ENCODE results near the gene DNAJC11.

The DNAJC11 gene

GRCh38 chr1:6599141-6599975 is 102.3 kb downstream of the DNAJC11 start:
- peak; percentile 48 for DNase-seq (ENCODE audit: low read depth)

- no peak for DNase-seq (ENCODE audit: low read depth)
Measured at GRCh38 chr1:6597777-6598131, 103.9 kb downstream of the DNAJC11 start.

- DNase-seq (ENCODE audit: low read depth), result no peak
Measured at GRCh38 chr1:6596886-6597776, 104.5 kb downstream of the DNAJC11 start.

- DNase-seq (ENCODE audit: low read depth), result no peak
Measured at GRCh38 chr1:6596351-6596750, 105.3 kb downstream of the DNAJC11 start.

- DNase-seq (ENCODE audit: low read depth), result no peak
Measured at GRCh38 chr1:6594977-6595740, 106.5 kb downstream of the DNAJC11 start.

GRCh38 chr1:6593810-6594209 is 107.8 kb downstream of the DNAJC11 start:
- DNase-seq (ENCODE audit: low read depth), result no peak

GRCh38 chr1:6592865-6593593 is 108.6 kb downstream of the DNAJC11 start:
- DNase-seq (ENCODE audit: low read depth), result no peak

GRCh38 chr1:6592441-6592840 is 109.2 kb downstream of the DNAJC11 start:
- DNase-seq (ENCODE audit: low read depth), result no peak

GRCh38 chr1:6591644-6592043 is 110.0 kb downstream of the DNAJC11 start:
- DNase-seq (ENCODE audit: low read depth), result no peak

- DNase-seq (ENCODE audit: low read depth), result no peak
Measured at GRCh38 chr1:6591222-6591621, 110.4 kb downstream of the DNAJC11 start.

GRCh38 chr1:6590046-6590445 is 111.6 kb downstream of the DNAJC11 start:
- DNase-seq (ENCODE audit: low read depth), result no peak

GRCh38 chr1:6588893-6589520 is 112.6 kb downstream of the DNAJC11 start:
- no peak for DNase-seq (ENCODE audit: low read depth)

- no peak for DNase-seq (ENCODE audit: low read depth)
Measured at GRCh38 chr1:6588128-6588892, 113.3 kb downstream of the DNAJC11 start.

- no peak for DNase-seq (ENCODE audit: low read depth)
Measured at GRCh38 chr1:6587261-6588005, 114.2 kb downstream of the DNAJC11 start.

GRCh38 chr1:6586404-6586816 is 115.2 kb downstream of the DNAJC11 start:
- no peak for DNase-seq (ENCODE audit: low read depth)

- no peak for DNase-seq (ENCODE audit: low read depth)
Measured at GRCh38 chr1:6585841-6586240, 115.8 kb downstream of the DNAJC11 start.

GRCh38 chr1:6585081-6585722 is 116.4 kb downstream of the DNAJC11 start:
- DNase-seq (ENCODE audit: low read depth), result no peak

Measured in activated T-cell treated with anti-CD3 and anti-CD28 coated beads for 24 hours (primary cell).